Right ventricle myocardium inferior (tissue), 1 donor: ENCODE data around the gene TK2. TPM values are rescaled to one million over a fixed set of nuclear protein-coding genes. Genes with fewer than 3 reads are reported as not detected.
"Not testable (repeated sequence)": the region's sequence is repeated elsewhere in the genome, so short reads cannot be mapped to it uniquely, and the experiment has no call there.

Experiments used
- ATAC-seq: fragments of 200-7000 bp; cut with Tn5 transposase; one replicate; pipeline ENCODE4 v1.9.1; 2020; ENCODE audit warnings: mild to moderate bottlenecking, moderate library complexity
- DNase-seq: peaks from one replicate; pipeline ENCODE4 v3.0.0; 2021; ENCODE audit errors: missing footprints
- intact Hi-C: fragments of 100-400 bp; cut with DNase I; formaldehyde crosslinking; loops from one replicate; pipeline ENCODE4 v1.11.0; 2022
- long read RNA-seq: library from polyadenylated mRNA; unstranded; transcript quantifications from one replicate; pipeline ENCODE4 v2.0.0, GENCODE V29; 2021
- total RNA-seq: library from RNA; stranded (reverse); fragmentation: NEBNext Ultra II Directional; extraction: Animal tissue kit (Norgen Biotek cat#: 25700); gene quantifications from one replicate; pipeline ENCODE4 v1.2.1, GENCODE V29; 2021
- donor health status: DM: no; HTN: yes; CAD: no; lungs with severe emphysema.

TK2 gene
- total RNA-seq = 18.6 TPM
- long read RNA-seq, full-length matches to known transcripts = 2 of 4 reads
- long read RNA-seq, partial matches to known transcripts = 0 of 4 reads
- long read RNA-seq, other reads (novel, unspliced or antisense) = 2 of 4 reads

- ATAC-seq = peak; percentile 63
- intact Hi-C loops = loop anchor here (1.0 kb wide), 1 partner anchor 33 kb away; no protein-coding TSS in a partner anchor
- peak; percentile 89 for DNase-seq
These were observed at the start of gene TK2 for GRCh38 chr16:66549284-66550131. TSS of gene TK2 (minus strand) at chr16:66550122. CDS start at chr16:66550061, 61 bp downstream.

- no peak for ATAC-seq
- no peak for DNase-seq
- intact Hi-C loops = no loop called here
These were observed 48.2 kb upstream of the TK2 start for GRCh38 chr16:66598111-66598510.

GRCh38 chr16:66596986-66597848, 47.3 kb upstream of the TK2 start:
- no peak for ATAC-seq
- DNase-seq = no peak
- intact Hi-C loops = no loop called here

- ATAC-seq, intact Hi-C loops, DNase-seq: not testable (repeated sequence)
These were observed 46.6 kb upstream of the TK2 start for GRCh38 chr16:66596559-66596958.

- ATAC-seq (no peak), DNase-seq (no peak)
- intact Hi-C loops = no loop called here
These were observed 44.8 kb upstream of the TK2 start for GRCh38 chr16:66594739-66595138.

GRCh38 chr16:66592814-66593213, 42.9 kb upstream of the TK2 start:
- DNase-seq = no peak
- ATAC-seq = no peak
- intact Hi-C loops = no loop called here

GRCh38 chr16:66592241-66592640, 42.3 kb upstream of the TK2 start:
- ATAC-seq (no peak), DNase-seq (no peak)
- intact Hi-C loops = no loop called here

GRCh38 chr16:66591018-66591417, 41.1 kb upstream of the TK2 start:
- ATAC-seq (no peak), DNase-seq (no peak)
- intact Hi-C loops = no loop called here

- intact Hi-C loops = no loop called here
- ATAC-seq = no peak
- no peak for DNase-seq
These were observed 40.4 kb upstream of the TK2 start for GRCh38 chr16:66590322-66590721.

- ATAC-seq (peak; percentile 78), DNase-seq (peak; percentile 79)
- intact Hi-C loops = loop anchor here (5.0 kb wide), 1 partner anchor 112 kb away; no protein-coding TSS in a partner anchor
These were observed 39.2 kb upstream of the TK2 start for GRCh38 chr16:66588981-66589713.

GRCh38 chr16:66587881-66588600, 38.1 kb upstream of the TK2 start:
- intact Hi-C loops = loop anchor here (5.0 kb wide), 1 partner anchor 111 kb away; no protein-coding TSS in a partner anchor
- ATAC-seq (no peak), DNase-seq (no peak)

GRCh38 chr16:66585481-66586239, 35.7 kb upstream of the TK2 start:
- intact Hi-C loops = loop anchor here (5.0 kb wide), 1 partner anchor 108 kb away; no protein-coding TSS in a partner anchor
- no peak for ATAC-seq
- no peak for DNase-seq

GRCh38 chr16:66581246-66581952, 31.5 kb upstream of the TK2 start:
- intact Hi-C loops = no loop called here
- ATAC-seq = no peak

GRCh38 chr16:66580605-66581209, 30.8 kb upstream of the TK2 start:
- ATAC-seq (no peak), DNase-seq (no peak)
- intact Hi-C loops = no loop called here

More at GRCh38 chr16:66581246-66581952, 31.5 kb upstream of the TK2 start:
- no peak for DNase-seq

- ATAC-seq = no peak
- no peak for DNase-seq
- intact Hi-C loops = no loop called here
These were observed 29.0 kb upstream of the TK2 start, which contains the start of gene CMTM2 for GRCh38 chr16:66578651-66579531. TSS of gene CMTM2 (plus strand) at chr16:66579463. CDS start at chr16:66579608, 145 bp downstream.
